HG03342 (cell line): ENCODE data around the gene NPBWR2.

Source experiments
- ATAC-seq: cut with Tn5 transposase; IDR thresholded peaks from one replicate; pipeline ENCODE4 v1.9.1; 2021; ENCODE audit warnings: mild to moderate bottlenecking, moderate library complexity; ENCODE audit not compliant: unreplicated experiment

NPBWR2 gene

GRCh38 chr20:64106981-64107735, at the start of gene NPBWR2:
NPBWR2 (minus strand) TSS chr20:64107565; CDS start chr20:64106831, 734 bp downstream.
- ATAC-seq: no peak

- no peak for ATAC-seq
These were observed 48.9 kb upstream of the NPBWR2 start for GRCh38 chr20:64156136-64156885.

GRCh38 chr20:64155258-64156135, 48.1 kb upstream of the NPBWR2 start:
- no peak for ATAC-seq

- ATAC-seq: no peak
These were observed 47.4 kb upstream of the NPBWR2 start for GRCh38 chr20:64154590-64155257.

- ATAC-seq: no peak
These were observed 46.7 kb upstream of the NPBWR2 start for GRCh38 chr20:64153861-64154589.

GRCh38 chr20:64153410-64153809, 46.0 kb upstream of the NPBWR2 start:
- no peak for ATAC-seq

- ATAC-seq: no peak
These were observed 45.5 kb upstream of the NPBWR2 start for GRCh38 chr20:64152906-64153305.

- no peak for ATAC-seq
These were observed 44.5 kb upstream of the NPBWR2 start for GRCh38 chr20:64151633-64152530.

- ATAC-seq: no peak
These were observed 43.6 kb upstream of the NPBWR2 start for GRCh38 chr20:64150756-64151632.

GRCh38 chr20:64149809-64150560, 42.6 kb upstream of the NPBWR2 start:
- ATAC-seq: no peak

- no peak for ATAC-seq
These were observed 41.8 kb upstream of the NPBWR2 start for GRCh38 chr20:64149141-64149540.

GRCh38 chr20:64148581-64148980, 41.2 kb upstream of the NPBWR2 start:
- ATAC-seq: no peak

- no peak for ATAC-seq
These were observed 39.6 kb upstream of the NPBWR2 start for GRCh38 chr20:64146936-64147477.

- ATAC-seq: no peak
These were observed 39.1 kb upstream of the NPBWR2 start for GRCh38 chr20:64146301-64146935.

- ATAC-seq: no peak
These were observed 38.3 kb upstream of the NPBWR2 start for GRCh38 chr20:64145458-64146300.
